A549 treated with RU486 at 1 μM for 4 hours (cell line): ENCODE measurements around the gene MYRIP. TPM values are rescaled to one million over a fixed set of nuclear protein-coding genes. Genes with fewer than 3 reads are reported as not detected.

Source experiments
- total RNA-seq: library from RNA; stranded (reverse); fragments of 200-300 nt; extraction: Qiagen RNA extraction; gene quantifications from 5 replicates; pipeline ENCODE4 v1.2.3, GENCODE V29; 2022; ENCODE audit warnings: low read depth

Gene MYRIP
- not detected in 5 replicates for total RNA-seq

DNA sequence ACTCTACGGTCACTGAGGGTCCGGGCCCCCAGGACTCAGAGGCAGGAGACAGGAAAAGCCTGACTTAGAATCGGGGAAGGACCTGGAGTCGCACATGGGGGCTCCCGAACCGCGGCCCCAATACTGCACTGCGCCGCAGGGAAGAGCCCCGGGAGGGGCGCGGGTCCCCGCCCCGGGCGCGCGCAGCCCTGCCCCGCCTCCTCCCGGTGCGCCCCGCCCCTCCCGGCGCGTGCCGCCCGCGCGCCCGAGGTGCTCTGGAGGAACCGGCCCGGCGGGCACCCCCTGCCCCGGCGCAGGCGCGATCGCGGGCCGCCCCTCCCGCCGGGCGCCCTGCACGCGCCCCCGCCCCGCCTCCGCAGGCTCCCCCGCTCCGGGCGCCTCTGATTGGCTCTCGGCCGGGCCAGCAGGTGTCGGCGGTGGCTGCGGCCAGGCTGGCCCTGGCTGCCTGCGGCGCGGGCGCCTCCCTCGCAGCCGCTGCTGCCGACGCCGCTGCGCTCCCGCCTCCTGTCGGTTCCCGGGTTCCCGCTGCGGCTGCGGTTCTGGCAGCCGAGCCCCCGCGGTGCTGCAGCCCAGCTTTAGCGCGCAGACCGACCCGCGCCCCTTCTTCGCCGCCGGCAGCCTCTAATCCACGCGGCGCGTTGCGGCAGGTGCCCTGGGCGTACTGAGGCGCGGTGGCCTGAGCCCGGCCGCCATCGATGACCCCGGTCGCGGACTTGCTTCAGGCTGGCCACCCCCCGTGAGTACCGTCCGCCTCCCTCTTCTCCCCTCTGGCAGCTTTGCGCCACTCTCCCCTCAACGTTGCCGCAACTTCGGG lies at the start of gene MYRIP:
MYRIP (plus strand) TSS at position 429 of the 814 bp plus-strand sequence. CDS start 91,208 bp downstream, outside the sequence.

DNA sequence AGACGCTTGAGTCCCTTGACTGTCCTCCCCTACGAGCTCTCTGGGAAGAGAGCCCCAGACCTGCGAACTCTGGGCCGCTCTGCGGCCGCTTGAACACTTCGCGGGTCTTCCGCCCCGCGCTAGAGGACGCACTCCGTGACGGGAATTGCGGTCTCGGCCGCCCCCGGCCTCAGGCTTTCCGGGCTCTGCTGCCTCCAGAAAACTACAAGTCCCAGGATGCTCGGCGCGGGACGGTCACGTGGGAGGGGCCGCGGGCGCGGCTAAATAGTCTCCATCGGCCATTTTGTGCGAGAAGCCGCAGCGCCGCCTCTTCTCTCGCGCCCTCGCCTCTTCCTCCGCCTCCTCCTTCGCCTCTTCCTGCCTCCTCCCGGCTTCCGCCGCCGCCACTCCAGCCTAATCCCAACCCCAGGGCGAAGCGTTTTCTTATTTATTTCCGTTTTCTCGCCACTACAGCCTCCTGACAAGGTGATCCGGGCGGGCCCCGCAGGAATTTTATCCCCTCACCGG lies 500.1 kb downstream of the MYRIP start, which contains the start of gene EIF1B:
EIF1B (plus strand) TSS at position 290 of the 507 bp plus-strand sequence. CDS start 235 bp downstream, outside the sequence.

